ENCODE data around the gene SYCP2. TPM values are rescaled to one million over a fixed set of nuclear protein-coding genes. Genes with fewer than 3 reads are reported as not detected.

SYCP2 gene
- total RNA-seq, 1 donor: 0.63 TPM

GRCh38 chr20:59939052-59939878 lies 5.8 kb upstream of the SYCP2 start:
- peak; percentile 9 for DNase-seq (ENCODE audit: low read depth)
- TF ChIP-seq, protein P1, sequence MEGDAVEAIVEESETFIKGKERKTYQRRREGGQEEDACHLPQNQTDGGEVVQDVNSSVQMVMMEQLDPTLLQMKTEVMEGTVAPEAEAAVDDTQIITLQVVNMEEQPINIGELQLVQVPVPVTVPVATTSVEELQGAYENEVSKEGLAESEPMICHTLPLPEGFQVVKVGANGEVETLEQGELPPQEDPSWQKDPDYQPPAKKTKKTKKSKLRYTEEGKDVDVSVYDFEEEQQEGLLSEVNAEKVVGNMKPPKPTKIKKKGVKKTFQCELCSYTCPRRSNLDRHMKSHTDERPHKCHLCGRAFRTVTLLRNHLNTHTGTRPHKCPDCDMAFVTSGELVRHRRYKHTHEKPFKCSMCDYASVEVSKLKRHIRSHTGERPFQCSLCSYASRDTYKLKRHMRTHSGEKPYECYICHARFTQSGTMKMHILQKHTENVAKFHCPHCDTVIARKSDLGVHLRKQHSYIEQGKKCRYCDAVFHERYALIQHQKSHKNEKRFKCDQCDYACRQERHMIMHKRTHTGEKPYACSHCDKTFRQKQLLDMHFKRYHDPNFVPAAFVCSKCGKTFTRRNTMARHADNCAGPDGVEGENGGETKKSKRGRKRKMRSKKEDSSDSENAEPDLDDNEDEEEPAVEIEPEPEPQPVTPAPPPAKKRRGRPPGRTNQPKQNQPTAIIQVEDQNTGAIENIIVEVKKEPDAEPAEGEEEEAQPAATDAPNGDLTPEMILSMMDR (IDR thresholded peaks at IDR 0.05; ENCODE audit: insufficient read depth, low read length): no peak
- H3K4me3 ChIP-seq (ENCODE audit: low read depth, low read length): peak overlapping the region; percentile 83

DNA sequence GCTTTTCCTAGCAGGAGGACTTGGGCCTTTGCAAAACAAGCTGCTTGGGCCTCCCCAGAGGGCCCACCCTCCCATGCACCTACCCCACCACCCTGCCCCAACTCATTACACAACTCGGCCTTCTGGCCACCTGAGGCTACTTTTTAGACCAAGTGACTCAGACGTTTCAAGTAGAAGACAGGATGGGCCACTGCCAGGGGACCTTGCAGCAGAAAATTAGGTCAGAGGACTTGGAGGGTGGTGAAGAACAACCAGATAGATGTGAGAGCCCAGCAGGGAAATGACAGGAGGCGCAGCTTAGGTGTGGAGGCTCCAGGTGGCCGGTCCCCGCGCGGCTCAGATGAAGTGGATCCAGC lies 5.2 kb upstream of the SYCP2 start:
- peak; percentile 11 for DNase-seq (ENCODE audit: low read depth)
- TF ChIP-seq, protein P1 (IDR thresholded peaks at IDR 0.05; ENCODE audit: insufficient read depth, low read length): no peak
- peak overlapping the region; percentile 83 for H3K4me3 ChIP-seq (ENCODE audit: low read depth, low read length)

DNA sequence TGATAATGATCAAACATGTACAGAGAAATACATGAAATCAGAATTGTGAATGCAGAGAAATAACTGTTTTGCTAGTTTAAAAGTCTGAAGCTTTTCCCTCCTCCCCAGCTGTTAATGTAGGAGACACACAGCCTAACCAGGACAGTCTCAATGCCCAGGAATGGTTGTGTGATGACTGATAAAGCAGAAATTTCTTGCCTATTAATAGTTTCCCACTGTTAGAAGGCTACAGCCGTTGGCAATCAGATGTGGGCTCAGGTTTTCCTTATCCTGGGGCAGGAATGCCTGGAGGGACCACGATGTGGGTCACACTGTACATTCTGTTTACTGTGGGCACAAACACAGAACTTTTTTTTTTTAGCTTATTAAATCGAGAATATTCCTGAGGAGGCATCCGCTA lies 4.8 kb upstream of the SYCP2 start:
- peak; percentile 47 for DNase-seq (ENCODE audit: low read depth)

DNA sequence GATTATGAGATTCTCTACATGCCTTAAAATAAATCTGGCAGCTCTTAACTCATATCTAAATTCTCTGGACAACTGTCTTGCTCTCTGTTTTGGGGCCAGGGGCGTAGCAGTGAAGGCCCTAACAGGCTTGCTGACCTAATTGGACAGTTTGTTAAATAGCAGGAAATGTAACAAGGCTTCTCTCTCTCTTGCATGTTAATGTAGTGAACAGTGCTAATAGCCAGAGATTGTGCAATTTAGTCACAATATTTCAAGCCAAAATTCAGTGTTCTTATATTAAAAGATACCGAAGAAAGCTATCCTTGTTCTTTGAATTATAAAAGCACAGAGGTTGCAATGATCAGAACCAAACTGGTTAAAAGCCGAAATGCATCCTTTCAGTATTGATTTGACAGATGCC lies 3.7 kb upstream of the SYCP2 start:
- H3K4me3 ChIP-seq (ENCODE audit: low read depth, low read length): peak overlapping the region; percentile 10
- DNase-seq (ENCODE audit: low read depth): peak; percentile 28
- TF ChIP-seq, protein P1 (IDR thresholded peaks at IDR 0.05; ENCODE audit: insufficient read depth, low read length): no peak

More for the DNA sequence above, 4.8 kb upstream of the SYCP2 start:
- TF ChIP-seq, protein P1 (IDR thresholded peaks at IDR 0.05; ENCODE audit: insufficient read depth, low read length): no peak
- H3K4me3 ChIP-seq (ENCODE audit: low read depth, low read length): peak overlapping the region; percentile 83

- TF ChIP-seq, protein P1 (IDR thresholded peaks at IDR 0.05; ENCODE audit: insufficient read depth, low read length): no peak
- no peak overlapping the region for H3K4me3 ChIP-seq (ENCODE audit: low read depth, low read length)
- no peak for DNase-seq (ENCODE audit: low read depth)
These were observed 3.0 kb upstream of the SYCP2 start for GRCh38 chr20:59936409-59936808.

DNA sequence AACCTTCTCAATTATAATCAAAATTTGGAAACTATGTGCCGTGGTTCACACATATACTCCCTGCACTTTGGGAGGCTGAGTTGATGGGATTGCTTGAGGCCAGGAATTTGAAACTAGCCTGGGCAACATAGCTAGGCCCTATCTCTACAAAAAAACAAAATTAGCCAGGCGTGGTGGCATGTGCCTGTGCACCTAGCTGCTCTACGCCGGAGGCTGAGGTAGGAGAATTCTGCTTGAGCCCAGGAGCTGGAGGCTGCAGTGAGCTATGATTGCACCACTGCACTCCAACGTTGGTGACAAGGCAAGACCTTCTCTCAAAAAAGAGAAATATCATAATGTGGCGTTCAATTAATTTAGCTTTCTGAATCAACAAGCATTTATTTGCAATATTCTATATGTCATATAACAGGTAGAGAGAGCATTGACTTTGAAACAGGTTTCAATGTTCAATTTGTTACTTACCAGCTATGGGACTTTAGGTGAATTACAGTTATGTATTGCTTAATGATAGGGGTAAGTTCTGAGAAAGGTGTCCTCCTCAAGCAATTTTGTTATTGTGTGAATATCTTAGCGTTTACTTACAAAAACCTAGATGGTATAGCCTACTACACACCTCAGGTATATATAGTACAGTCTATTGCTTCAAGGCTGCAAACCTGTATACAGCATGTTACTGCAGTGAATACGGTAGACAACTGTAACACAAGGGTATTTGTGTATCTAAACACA lies 2.2 kb upstream of the SYCP2 start:
- DNase-seq (ENCODE audit: low read depth): no peak
- no peak overlapping the region for H3K4me3 ChIP-seq (ENCODE audit: low read depth, low read length)
- TF ChIP-seq, protein P1 (IDR thresholded peaks at IDR 0.05; ENCODE audit: insufficient read depth, low read length): no peak

Measured in fibroblast of the aortic adventitia (primary cell).